PC-9 (cell line): ENCODE data around the gene IFNL2. TPM values are rescaled to one million over a fixed set of nuclear protein-coding genes. Genes with fewer than 3 reads are reported as not detected.

Source experiments
- BruUV-seq: library from RNA; stranded (reverse); fragments of 400-500 nt; replicated peaks from 2 replicates; lab custom pipeline; 2021; lab: Mats Ljungman, UMichigan
- CTCF ChIA-PET: fragments of 300-600 bp; sonication (Branson Sonifier 250); formaldehyde crosslinking; loops from one replicate; lab custom pipeline; 2022; ENCODE audit warnings: antibody characterized with exemption; lab: Charles Lee
- POLR2A ChIA-PET: fragments of 300-600 bp; sonication (Branson Sonifier 250); formaldehyde crosslinking; loops from one replicate; lab custom pipeline; 2022; ENCODE audit warnings: antibody characterized with exemption; ENCODE audit not compliant: unreplicated experiment; lab: Charles Lee
- DNase-seq, 2 experiments: peaks; one replicate each; pipeline versions ENCODE4 v3.0.0 to v3.0.0-alpha.2; 2015 to 2022; ENCODE audit warnings: mixed read lengths in 1 of 2
- H2AFZ ChIP-seq: fragments of 200-600 bp; sonication (generic); 2 replicates; pipeline ENCODE4 v1.8.1; 2017; ENCODE audit warnings: antibody characterized with exemption
- H3F3A ChIP-seq: fragments of 200-600 bp; sonication (generic); 2 replicates; pipeline ENCODE4 v1.8.1; 2017; ENCODE audit warnings: antibody characterized with exemption, mild to moderate bottlenecking, low read depth; ENCODE audit not compliant: insufficient read depth
- H3K27ac ChIP-seq: fragments of 200-600 bp; sonication (generic); 2 replicates; pipeline ENCODE4 v1.6.1; 2016; ENCODE audit warnings: mixed run types
- H3K27me3 ChIP-seq: fragments of 200-600 bp; sonication (generic); 2 replicates; pipeline ENCODE4 v1.6.1; 2016; ENCODE audit warnings: low read depth, mixed run types; ENCODE audit not compliant: insufficient read depth
- H3K36me3 ChIP-seq: fragments of 200-600 bp; sonication (generic); 2 replicates; pipeline ENCODE4 v1.6.1; 2016; ENCODE audit warnings: low read depth, mixed run types
- H3K4me1 ChIP-seq: fragments of 200-600 bp; sonication (generic); replicated peaks from 2 replicates; pipeline ENCODE4 v1.6.1; 2016; ENCODE audit warnings: mixed run types; ENCODE audit not compliant: insufficient read depth
- H3K4me2 ChIP-seq: fragments of 200-600 bp; sonication (generic); 2 replicates; pipeline ENCODE4 v1.6.1; 2017; ENCODE audit warnings: mixed run types
- H3K4me3 ChIP-seq: fragments of 200-600 bp; sonication (generic); 2 replicates; pipeline ENCODE4 v1.6.1; 2016; ENCODE audit warnings: mixed run types
- H3K79me2 ChIP-seq: fragments of 200-600 bp; sonication (generic); 2 replicates; pipeline ENCODE4 v1.6.1; 2017; ENCODE audit warnings: low read depth, mixed run types
- H3K9me2 ChIP-seq: fragments of 200-600 bp; sonication (generic); 2 replicates; pipeline ENCODE4 v1.8.1; 2017; ENCODE audit warnings: mild to moderate bottlenecking; ENCODE audit not compliant: insufficient read depth
- H3K9me3 ChIP-seq: fragments of 200-600 bp; sonication (generic); 2 replicates; pipeline ENCODE4 v1.8.1; 2016; ENCODE audit warnings: low read depth; ENCODE audit not compliant: insufficient read depth
- H4K20me1 ChIP-seq: fragments of 200-600 bp; sonication (generic); 2 replicates; pipeline ENCODE4 v1.8.1; 2017; ENCODE audit not compliant: insufficient read depth
- CTCF ChIP-seq: fragments of 200-600 bp; sonication (generic); conservative IDR thresholded peaks from 2 replicates; pipeline ENCODE4 v1.6.1; 2017; ENCODE audit warnings: mixed run types, antibody characterized with exemption, mild to moderate bottlenecking, moderate library complexity
- EZH2 ChIP-seq: fragments of 200-600 bp; sonication (generic); IDR thresholded peaks from 2 replicates; pipeline ENCODE4 v1.8.0; 2017; ENCODE audit warnings: antibody characterized with exemption, low read depth
- intact Hi-C: fragments of 100-400 bp; cut with micrococcal nuclease; formaldehyde crosslinking; loops from one replicate; pipeline ENCODE4 v1.10.0; 2022; ENCODE audit not compliant: unreplicated experiment
- total RNA-seq: library from RNA; stranded (reverse); gene quantifications from 2 replicates; pipeline ENCODE4 v1.2.3, GENCODE V29; 2021

Gene IFNL2
- total RNA-seq, 1 experiment from 2014 or later = not detected

GRCh38 chr19:39261704-39262103, 6.5 kb upstream of the IFNL2 start:
- H3K36me3 ChIP-seq = no peaks in the 10 kb centered on the region
- no peak for DNase-seq
- no peak for TF ChIP-seq EZH2
- no peak for TF ChIP-seq CTCF
- no peaks in the 10 kb centered on the region for H4K20me1 ChIP-seq
- no peaks in the 10 kb centered on the region for H3K27me3 ChIP-seq
- no peak overlapping the region for H3K4me2 ChIP-seq
- no TSS peak for BruUV-seq
- no peaks in the 10 kb centered on the region for H3F3A ChIP-seq
- no peak overlapping the region for H2AFZ ChIP-seq
- no peaks in the 10 kb centered on the region for H3K9me2 ChIP-seq
- H3K27ac ChIP-seq = no peak overlapping the region
- POLR2A ChIA-PET = interaction anchor here (0.6 kb wide), 1 partner anchor 174 kb away, joined by 3 read pairs; the partner anchor contains the start of gene RPS16
- intact Hi-C loops = no loop called here
- no peaks in the 10 kb centered on the region for H3K9me3 ChIP-seq
- H3K79me2 ChIP-seq = no peaks in the 10 kb centered on the region
- CTCF ChIA-PET = no interaction called here
- 0 out of 2 replicates have a peak, but pooled peaks cover 8% of the 10 kb centered on the region for H3K4me1 ChIP-seq
- no peak overlapping the region for H3K4me3 ChIP-seq

- POLR2A ChIA-PET = no interaction called here
- H3K27ac ChIP-seq = no peak overlapping the region
- no peak overlapping the region for H3K4me2 ChIP-seq
- no peak overlapping the region for H3K4me3 ChIP-seq
- CTCF ChIA-PET = no interaction called here
- no peaks in the 10 kb centered on the region for H4K20me1 ChIP-seq
- H3K9me2 ChIP-seq = no peaks in the 10 kb centered on the region
- no peaks in the 10 kb centered on the region for H3K27me3 ChIP-seq
- no peak for TF ChIP-seq EZH2
- TF ChIP-seq CTCF = no peak
- H2AFZ ChIP-seq = no peak overlapping the region
- H3K4me1 ChIP-seq = 0 out of 2 replicates have a peak, but pooled peaks cover 8% of the 10 kb centered on the region
- no peaks in the 10 kb centered on the region for H3K79me2 ChIP-seq
- no peaks in the 10 kb centered on the region for H3F3A ChIP-seq
- no peaks in the 10 kb centered on the region for H3K36me3 ChIP-seq
- peak in 1 of 2 experiments; percentile 36 for DNase-seq
- H3K9me3 ChIP-seq = no peaks in the 10 kb centered on the region
- BruUV-seq = no TSS peak
- intact Hi-C loops = no loop called here
Observed at GRCh38 chr19:39262496-39262895, 5.7 kb upstream of the IFNL2 start.

GRCh38 chr19:39263912-39264305, 4.3 kb upstream of the IFNL2 start:
- CTCF ChIA-PET = no interaction called here
- Histone ChIP-seq H3F3A (no peaks in the 10 kb centered on the region), H3K4me1 (0 out of 2 replicates have a peak, but pooled peaks cover 8% of the 10 kb centered on the region), H3K9me2 (no peaks in the 10 kb centered on the region), H2AFZ (no peak overlapping the region), H3K27me3 (no peaks in the 10 kb centered on the region), H3K36me3 (no peaks in the 10 kb centered on the region), H3K9me3 (no peaks in the 10 kb centered on the region), H3K4me2 (no peak overlapping the region), H3K27ac (no peak overlapping the region), H3K79me2 (no peaks in the 10 kb centered on the region), H4K20me1 (no peaks in the 10 kb centered on the region), H3K4me3 (no peak overlapping the region)
- DNase-seq = no peak
- no peak for TF ChIP-seq EZH2
- TF ChIP-seq CTCF = no peak
- BruUV-seq = no TSS peak
- intact Hi-C loops = no loop called here
- POLR2A ChIA-PET = no interaction called here
